GM12878 (cell line): ENCODE data around the gene RAPH1. TPM values are rescaled to one million over a fixed set of nuclear protein-coding genes. Genes with fewer than 3 reads are reported as not detected.
A peak's percentile ranks its signal among the peaks of the same experiment; 100 is the strongest.

Source experiments
- ATAC-seq: fragments of 200-7000 bp; cut with Tn5 transposase; 3 replicates; pipeline ENCODE4 v1.9.1; 2020; ENCODE audit warnings: mild to moderate bottlenecking, moderate library complexity
- BruUV-seq: library from RNA; stranded (reverse); fragments of 400-500 nt; replicated peaks from 2 replicates; lab custom pipeline; 2021; lab: Mats Ljungman, UMichigan
- CTCF ChIA-PET: fragments of 300-600 bp; sonication (Branson Sonifier 250); formaldehyde crosslinking; extraction: SDS; loops from one replicate; lab custom pipeline; 2021; ENCODE audit warnings: inconsistent platforms; lab: Yijun Ruan, JAX
- POLR2A ChIA-PET: fragments of 350-600 bp; formaldehyde crosslinking; extraction: SDS; loops from one replicate; lab custom pipeline; 2021; ENCODE audit warnings: inconsistent platforms; lab: Charles Lee
- RAD21 ChIA-PET: fragments of 300-600 bp; sonication (Branson Sonifier 250); formaldehyde crosslinking; loops from one replicate; lab custom pipeline; 2023; ENCODE audit warnings: antibody characterized with exemption; ENCODE audit not compliant: unreplicated experiment; lab: Charles Lee
- SMC1A ChIA-PET: fragments of 300-600 bp; sonication (Branson Sonifier 250); formaldehyde crosslinking; loops from one replicate; lab custom pipeline; 2023; ENCODE audit not compliant: unreplicated experiment, uncharacterized antibody; lab: Charles Lee
- DNase-seq: peaks from one replicate; pipeline ENCODE4 v3.0.0-alpha.2; 2011; ENCODE audit warnings: low read depth, low spot score
- FAIRE-seq: peaks from 3 replicates; lab custom pipeline; 2011; peaks lifted over from hg19 to GRCh38; lab: Jason Lieb, UNC
- H2AFZ ChIP-seq: 2 replicates; pipeline ENCODE4 v1.6.0; 2011; ENCODE audit warnings: low read depth, low read length, control low read depth; ENCODE audit not compliant: control insufficient read depth
- H3K27ac ChIP-seq: 2 replicates; pipeline ENCODE4 v1.5.1; 2011; ENCODE audit warnings: control low read depth; ENCODE audit not compliant: control insufficient read depth, insufficient read depth
- H3K27me3 ChIP-seq, 2 experiments: replicated peaks in 1 of 2; 2 replicates each; pipeline versions ENCODE4 v1.6.0 to v1.6.1; 2011; ENCODE audit warnings: low read length in 1 of 2; ENCODE audit not compliant: control insufficient read depth in 2 of 2, insufficient read depth in 2 of 2
- H3K36me3 ChIP-seq, 2 experiments: 2 replicates each; pipeline ENCODE4 v1.5.1; 2011; ENCODE audit warnings: low read length in 1 of 2; ENCODE audit not compliant: control insufficient read depth in 2 of 2, insufficient read depth in 2 of 2
- H3K4me1 ChIP-seq: 2 replicates; pipeline ENCODE4 v1.6.1; 2011; ENCODE audit warnings: mild to moderate bottlenecking, low read length, moderate library complexity, mixed read lengths; ENCODE audit not compliant: control insufficient read depth, insufficient read depth
- H3K4me2 ChIP-seq: 2 replicates; pipeline ENCODE4 v1.6.0; 2011; ENCODE audit warnings: control low read depth; ENCODE audit not compliant: control insufficient read depth, insufficient read depth
- H3K4me3 ChIP-seq: fragments of 200-600 bp; sonication (generic); 2 replicates; pipeline ENCODE4 v1.5.1; 2016
- H3K79me2 ChIP-seq: 2 replicates; pipeline ENCODE4 v1.6.0; 2011; ENCODE audit warnings: low read length; ENCODE audit not compliant: control insufficient read depth, insufficient read depth
- H3K9ac ChIP-seq: 2 replicates; pipeline ENCODE4 v1.8.0; 2011; ENCODE audit warnings: low read length, control low read depth, mixed read lengths; ENCODE audit not compliant: control insufficient read depth, insufficient read depth
- H3K9me3 ChIP-seq: replicated peaks from 3 replicates; pipeline ENCODE4 v1.5.1; 2011; ENCODE audit warnings: mild to moderate bottlenecking, low read length; ENCODE audit not compliant: control insufficient read depth, insufficient read depth
- H4K20me1 ChIP-seq: 2 replicates; pipeline ENCODE4 v1.6.0; 2011; ENCODE audit not compliant: control insufficient read depth, insufficient read depth
- BMI1 ChIP-seq: fragments of 450-650 bp; IDR thresholded peaks from 2 replicates; pipeline ENCODE4 v1.6.1; 2016; ENCODE audit warnings: mild to moderate bottlenecking, moderate library complexity, borderline replicate concordance
- CHD4 ChIP-seq: fragments of 200-600 bp; sonication (generic); IDR thresholded peaks from 2 replicates; pipeline ENCODE4 v1.6.1; 2016; ENCODE audit warnings: mild to moderate bottlenecking
- CREB1 ChIP-seq: IDR thresholded peaks from 2 replicates; pipeline ENCODE4 v1.6.1; 2012; ENCODE audit warnings: low read depth, mild to moderate bottlenecking, inconsistent platforms
- EED ChIP-seq: sonication (generic); IDR thresholded peaks from 2 replicates; pipeline ENCODE4 v1.6.1; 2016; ENCODE audit warnings: antibody characterized with exemption, low read depth
- EGR1 ChIP-seq, 2 experiments: IDR thresholded peaks; 1 replicate in 1 of 2; 2 replicates in 1 of 2; pipeline ENCODE4 v1.6.1; 2011 to 2012; ENCODE audit warnings: low read depth in 2 of 2, low read length in 2 of 2, borderline replicate concordance in 1 of 2, mild to moderate bottlenecking in 1 of 2, moderate library complexity in 1 of 2
- ESRRA ChIP-seq: IDR thresholded peaks from 2 replicates; pipeline ENCODE4 v1.6.1; 2012; ENCODE audit warnings: mild to moderate bottlenecking, low read length, improper control_type of control experiment
- ETV6 ChIP-seq, 2 experiments: fragments of 450-650 bp in 1 of 2; IDR thresholded peaks in 1 of 2; conservative IDR thresholded peaks in 1 of 2; 2 replicates each; pipeline ENCODE4 v1.6.1; 2014; ENCODE audit warnings: antibody characterized with exemption in 1 of 2, borderline replicate concordance in 1 of 2, low read depth in 1 of 2, mild to moderate bottlenecking in 1 of 2, moderate library complexity in 1 of 2
- HCFC1 ChIP-seq: fragments of 150-350 bp; IDR thresholded peaks from 2 replicates; pipeline ENCODE4 v1.6.1; 2014; ENCODE audit warnings: low read length
- IRF4 ChIP-seq: IDR thresholded peaks from 2 replicates; pipeline ENCODE4 v1.6.1; 2011; ENCODE audit warnings: low read depth, low read length
- KAT2A ChIP-seq: conservative IDR thresholded peaks from 2 replicates; pipeline ENCODE4 v1.6.1; 2011; ENCODE audit warnings: low read depth, low read length; ENCODE audit not compliant: control insufficient read depth
- LARP7 ChIP-seq: fragments of 450-650 bp; IDR thresholded peaks from 2 replicates; pipeline ENCODE4 v1.6.1; 2017; ENCODE audit warnings: mild to moderate bottlenecking
- MEF2B ChIP-seq: fragments of 450-650 bp; IDR thresholded peaks from 2 replicates; pipeline ENCODE4 v1.6.1; 2018; ENCODE audit warnings: mild to moderate bottlenecking, moderate library complexity; ENCODE audit not compliant: partially characterized antibody, poor library complexity, severe bottlenecking
- MTA2 ChIP-seq: fragments of 450-650 bp; IDR thresholded peaks from 2 replicates; pipeline ENCODE4 v1.6.1; 2016; ENCODE audit warnings: low read depth, mild to moderate bottlenecking, moderate library complexity
- MYB ChIP-seq: fragments of 150-350 bp; IDR thresholded peaks from 2 replicates; pipeline ENCODE4 v1.6.1; 2014; ENCODE audit warnings: mild to moderate bottlenecking, low read depth, low read length, borderline replicate concordance
- MYC ChIP-seq: IDR thresholded peaks from 2 replicates; pipeline ENCODE4 v1.6.1; 2011; ENCODE audit warnings: mild to moderate bottlenecking, low read length, moderate library complexity, inconsistent platforms; ENCODE audit not compliant: insufficient read depth, insufficient replicate concordance, insufficient read length, severe bottlenecking
- RBBP5 ChIP-seq: fragments of 200-600 bp; sonication (generic); conservative IDR thresholded peaks from 2 replicates; pipeline ENCODE4 v1.6.1; 2016
- RUNX3 ChIP-seq: IDR thresholded peaks from 2 replicates; pipeline ENCODE4 v1.6.1; 2012; ENCODE audit warnings: low read length, inconsistent platforms
- SMARCA5 ChIP-seq: fragments of 450-650 bp; IDR thresholded peaks from 2 replicates; pipeline ENCODE4 v1.6.1; 2017; ENCODE audit warnings: mild to moderate bottlenecking
- TARDBP ChIP-seq: IDR thresholded peaks from 2 replicates; pipeline ENCODE4 v1.6.1; 2016; ENCODE audit warnings: borderline replicate concordance
- ZNF622 ChIP-seq: fragments of 450-650 bp; IDR thresholded peaks from 2 replicates; pipeline ENCODE4 v1.6.1; 2017; ENCODE audit warnings: mild to moderate bottlenecking, inconsistent platforms
- WGBS: methylation state at CpG from one replicate; pipeline ENCODE4 v1.1.6; 2016; ENCODE audit warnings: low lambda C conversion rate; ENCODE audit not compliant: insufficient replicate concordance, insufficient coverage; ENCODE audit errors: missing lambda C conversion rate; 5-methylcytosine and 5-hydroxymethylcytosine counted together
- in situ Hi-C: fragments of 300-500 bp; cut with MboI; formaldehyde crosslinking; loops from 9 replicates; pipeline ENCODE4 v1.14.3; 2018; ENCODE audit warnings: mixed read lengths
- intact Hi-C: fragments of 100-400 bp; cut with micrococcal nuclease; formaldehyde crosslinking; loops from one replicate; pipeline ENCODE4 v1.14.2; 2022; ENCODE audit not compliant: unreplicated experiment
- polyA plus RNA-seq, 11 experiments: library from polyadenylated mRNA; depleted of rRNA in 4 of 11; unstranded in 6 of 11; stranded (reverse) in 5 of 11; fragments of >200 nt; fragmentation: Nextera tagmentation in 4 of 11; fragmentation: Illumina TruSeq in 1 of 11; extraction: Ambion mirVana in 4 of 11; extraction: Trizol in 1 of 11; gene quantifications; 1 replicate in 1 of 11; 2 replicates in 10 of 11; pipeline versions ENCODE4 v1.2.1 to v1.2.3, GENCODE V29; 2011 to 2016; ENCODE audit warnings: inconsistent platforms in 2 of 11, missing spikeins in 2 of 11, low read depth in 1 of 11
- total RNA-seq, 4 experiments: library from RNA; depleted of rRNA in 3 of 4; stranded (reverse); fragments of >200 nt in 3 of 4; fragmentation: Illumina TruSeq in 1 of 4; extraction: Trizol in 1 of 4; gene quantifications; 2 replicates each; pipeline versions ENCODE4 v1.2.1 to v1.2.3, GENCODE V29; 2013 to 2021

RAPH1 gene
- total and polyA plus RNA-seq, 10 of the 15 experiments (the other 5 are each of a cell fraction or from before 2014, with no cell fraction given) = 0.09 to 0.90 (median 0.21) TPM; not detected in 7

DNA sequence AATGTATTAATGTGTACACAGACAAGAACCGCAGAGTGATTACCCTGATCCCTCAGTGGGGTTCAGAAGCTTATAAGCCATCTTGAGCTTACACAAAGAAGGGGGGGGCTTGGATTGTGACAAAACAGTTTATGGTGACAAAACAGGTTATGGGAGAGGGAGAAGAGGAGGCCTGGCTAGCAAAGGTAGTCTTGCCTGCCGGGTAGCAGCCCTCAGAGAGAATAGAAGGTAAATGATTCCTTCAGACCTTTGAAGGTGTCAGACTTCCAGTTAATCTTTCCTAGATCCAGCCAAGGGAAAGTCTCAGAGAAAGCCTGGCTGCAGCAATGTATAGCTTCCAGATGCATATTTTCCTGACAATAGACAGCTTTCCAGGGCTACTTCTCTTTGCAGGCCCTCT lies 44.6 kb upstream of the RAPH1 start:
- H3K9ac ChIP-seq = no peak overlapping the region
- no peaks in the 10 kb centered on the region; a peak in 1 of 4 replicates for H3K27me3 ChIP-seq
- no TSS peak for BruUV-seq
- no peak overlapping the region for H3K27ac ChIP-seq
- H4K20me1 ChIP-seq = no peaks in the 10 kb centered on the region
- no peak for ATAC-seq
- no peak for DNase-seq
- 0% methylated on average over 2 of the region's 2 CpGs for WGBS
- ChIA-PET POLR2A (no interaction called here), CTCF (no interaction called here), RAD21 (no interaction called here), SMC1A (no interaction called here)
- H3K4me3 ChIP-seq = no peak overlapping the region
- H2AFZ ChIP-seq = no peak overlapping the region
- in situ Hi-C loops (no loop called here), intact Hi-C loops (no loop called here)
- no peaks in the 10 kb centered on the region for H3K79me2 ChIP-seq
- no peaks in the 10 kb centered on the region; the same call in 1 of the 3 replicates for H3K9me3 ChIP-seq
- no peak overlapping the region for H3K4me2 ChIP-seq
- H3K36me3 ChIP-seq = no peaks in the 10 kb centered on the region
- peaks cover 12% of the 10 kb centered on the region for H3K4me1 ChIP-seq
- TF ChIP-seq ESRRA (no peak), LARP7 (no peak), TARDBP (no peak), HCFC1 (no peak), ZNF622 (no peak), EED (no peak)
- FAIRE-seq = no peak

DNA sequence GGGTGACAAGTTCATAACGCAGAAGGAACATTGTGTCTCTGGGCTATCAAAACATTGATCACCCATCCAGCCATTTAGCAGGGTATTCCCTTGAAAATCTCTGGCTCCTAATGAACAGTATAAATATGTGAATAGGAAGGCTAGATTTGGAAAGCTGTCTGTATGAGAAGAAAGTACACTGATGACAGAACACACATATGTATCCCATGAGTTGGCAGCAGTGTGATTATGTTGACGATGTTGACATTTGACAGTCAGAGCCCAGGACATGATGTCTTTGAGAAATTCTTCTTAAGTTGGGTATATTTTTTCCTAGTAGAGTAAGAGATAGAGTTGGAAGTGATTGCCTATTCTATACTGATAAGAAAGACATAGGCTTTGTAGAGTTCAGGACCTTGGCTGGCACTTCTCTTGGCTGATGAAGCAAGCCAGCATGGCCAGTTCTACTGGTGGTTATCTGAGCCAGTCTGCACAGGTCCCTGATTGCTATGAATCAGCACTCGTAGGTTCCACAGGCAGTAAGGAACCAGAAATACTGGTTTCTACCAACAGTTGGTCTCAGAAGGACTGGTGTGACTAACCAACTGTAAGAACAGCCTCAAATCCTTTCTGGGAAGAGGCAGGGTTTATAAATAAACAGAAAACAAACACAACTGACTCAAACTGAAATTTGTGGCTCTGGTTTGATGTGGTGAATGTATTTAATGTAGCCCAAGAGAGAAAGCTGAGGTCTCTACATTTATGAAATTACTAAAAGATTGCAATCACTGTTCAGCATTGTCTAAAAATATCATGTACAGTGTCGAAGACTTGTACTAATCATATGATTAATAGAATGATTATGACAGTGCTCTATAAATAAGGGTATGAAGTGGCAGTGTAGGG lies 43.9 kb upstream of the RAPH1 start:
- FAIRE-seq = peak; percentile 82
- CTCF ChIA-PET = no interaction called here
- no TSS peak for BruUV-seq
- TF ChIP-seq MTA2 = no peak
- no peak for TF ChIP-seq ETV6 (conservative IDR thresholded peaks at IDR 0.05 in 1 of 2, IDR thresholded peaks at IDR 0.05 in 1 of 2; ENCODE audit: borderline replicate concordance in 1 of 2, low read depth in 1 of 2)
- no peak for TF ChIP-seq BMI1
- TF ChIP-seq EGR1 (IDR thresholded peaks at IDR 0.05; ENCODE audit: borderline replicate concordance in 1 of 2, low read depth in 2 of 2, low read length in 2 of 2) = no peak
- TF ChIP-seq CHD4 = no peak
- peak; percentile 81; the same call in 1 of the 2 replicates for TF ChIP-seq IRF4
- no peak for TF ChIP-seq SMARCA5
- TF ChIP-seq MEF2B = peak; percentile 38
- TF ChIP-seq CREB1 = 0 out of 2 replicates have a peak, but pooled peaks have one; percentile 16
- TF ChIP-seq RBBP5 = no peak
- no peak for TF ChIP-seq KAT2A
- TF ChIP-seq MYB = no peak
- TF ChIP-seq RUNX3 = peak; percentile 99
- no peak for TF ChIP-seq MYC

More for the DNA sequence above, 43.9 kb upstream of the RAPH1 start:
- no peak overlapping the region for H2AFZ ChIP-seq
- no peak overlapping the region; the same call in 1 of the 2 replicates for H3K4me2 ChIP-seq
- in situ Hi-C loops (no loop called here), intact Hi-C loops (no loop called here)
- RAD21 ChIA-PET = no interaction called here
- H3K9ac ChIP-seq = no peak overlapping the region
- SMC1A ChIA-PET = no interaction called here
- ATAC-seq (peak; percentile 84), DNase-seq (peak; percentile 63)
- no peak overlapping the region for H3K27ac ChIP-seq
- WGBS = 0% methylated on average over 4 of the region's 4 CpGs
- no peaks in the 10 kb centered on the region for H4K20me1 ChIP-seq
- no peaks in the 10 kb centered on the region for H3K36me3 ChIP-seq
- H3K79me2 ChIP-seq = no peaks in the 10 kb centered on the region
- no peaks in the 10 kb centered on the region; a peak in 1 of 4 replicates for H3K27me3 ChIP-seq
- POLR2A ChIA-PET = no interaction called here
- peaks cover 11% of the 10 kb centered on the region for H3K4me1 ChIP-seq
- no peaks in the 10 kb centered on the region; the same call in 1 of the 3 replicates for H3K9me3 ChIP-seq
- no peak overlapping the region for H3K4me3 ChIP-seq
